Activated CD4-positive, alpha-beta T cell treated with anti-CD3 and anti-CD28 coated beads, Interleukin-2, amount 50 U/mL, for 48 hours (primary cell): ENCODE results near the gene ZFYVE21.

Experiments used
- DNase-seq, 2 experiments: peaks; one replicate each; pipeline ENCODE4 v3.0.0-alpha.2; 2020

The ZFYVE21 gene

DNA sequence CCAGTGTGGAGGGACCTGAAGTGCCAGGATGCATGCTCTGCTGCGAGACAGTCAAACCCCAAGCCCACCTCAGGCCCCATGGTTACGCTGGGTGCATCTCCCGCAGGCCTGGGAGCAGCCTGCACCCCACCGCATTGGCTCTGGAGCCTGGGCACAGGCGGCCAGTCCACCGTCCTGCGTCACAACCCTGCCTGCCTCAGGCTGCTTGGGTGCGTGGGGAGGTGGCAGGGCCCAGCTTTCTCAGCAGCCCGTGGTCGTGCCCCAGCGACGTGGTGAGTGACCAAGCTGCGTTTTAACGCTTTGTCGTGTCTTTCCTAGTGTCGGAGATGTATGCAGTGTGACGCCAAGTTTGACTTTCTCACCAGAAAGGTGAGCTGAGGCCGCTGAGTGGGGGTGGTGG lies 10.9 kb downstream of the ZFYVE21 start:
- DNase-seq, result no peak

GRCh38 chr14:103727313-103727980 lies 11.8 kb downstream of the ZFYVE21 start:
- no peak for DNase-seq

GRCh38 chr14:103728141-103728540 lies 12.5 kb downstream of the ZFYVE21 start:
- DNase-seq, result no peak

DNA sequence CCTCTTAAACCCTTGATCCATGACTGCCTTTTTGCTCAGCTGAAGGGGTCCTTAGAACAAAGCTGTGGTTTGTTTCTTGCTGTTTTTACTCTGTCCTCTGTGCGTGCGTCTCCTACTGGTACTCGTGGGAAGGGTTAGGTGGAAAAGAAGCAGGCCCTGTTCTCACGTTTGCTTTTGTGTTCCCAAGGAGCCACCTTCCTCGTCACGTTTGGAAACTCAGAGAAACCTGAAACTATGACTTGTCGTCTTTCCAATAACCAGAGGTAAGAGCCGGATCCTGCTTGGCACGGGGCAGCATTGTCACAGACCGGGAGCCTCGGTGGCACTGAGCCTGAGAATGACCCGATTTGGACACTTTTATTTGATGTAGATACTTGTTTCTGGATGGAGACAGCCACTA lies 13.1 kb downstream of the ZFYVE21 start:
- no peak for DNase-seq

DNA sequence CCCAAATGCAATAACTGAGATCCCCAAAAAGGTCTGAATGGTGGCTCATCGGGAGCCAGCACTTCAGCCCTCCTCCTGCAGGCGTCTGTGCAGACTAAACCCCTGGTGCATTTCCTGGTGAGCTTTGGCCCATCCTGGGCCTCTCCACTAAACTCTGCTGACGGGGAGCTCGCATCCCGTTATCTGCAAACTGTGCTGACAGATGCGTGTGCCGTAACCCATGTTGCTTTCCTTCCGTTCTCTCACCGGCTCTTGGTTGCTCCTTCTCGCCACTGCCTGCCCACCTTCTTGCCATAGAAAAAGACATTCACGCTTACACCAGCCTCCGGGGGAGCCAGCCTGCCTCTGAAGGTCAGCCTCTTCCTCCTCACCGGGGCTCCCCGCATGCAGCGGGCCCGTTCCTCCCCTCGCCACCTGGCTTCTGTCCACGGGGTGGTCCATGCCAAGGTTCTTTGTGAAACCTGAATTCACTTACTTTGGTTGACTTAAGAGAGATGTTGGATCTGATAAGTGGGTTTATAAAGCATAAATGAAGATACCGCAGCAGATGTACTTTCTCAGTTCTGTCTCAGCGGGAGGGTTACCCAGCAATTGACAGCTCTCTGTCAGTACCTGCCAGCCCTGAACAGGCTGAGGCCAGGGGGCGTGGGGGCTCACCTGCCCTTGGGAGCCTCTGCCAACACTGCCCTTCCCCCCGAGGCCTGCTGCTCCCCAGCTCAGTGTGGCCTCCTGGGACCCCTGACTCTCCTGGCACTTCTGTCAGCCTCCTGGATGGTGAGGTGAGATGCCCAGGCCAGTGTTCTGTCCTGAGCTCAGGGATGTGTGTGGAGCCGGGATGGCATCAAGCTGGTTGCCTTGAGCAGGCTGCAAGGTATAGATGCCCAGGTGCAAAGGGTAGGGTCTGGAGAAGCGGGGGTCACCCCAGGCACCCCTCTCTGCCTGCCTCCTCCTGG lies 14.2 kb downstream of the ZFYVE21 start:
- DNase-seq, result no peak

- no peak for DNase-seq
These were observed 15.0 kb downstream of the ZFYVE21 start for GRCh38 chr14:103730490-103731035.

DNA sequence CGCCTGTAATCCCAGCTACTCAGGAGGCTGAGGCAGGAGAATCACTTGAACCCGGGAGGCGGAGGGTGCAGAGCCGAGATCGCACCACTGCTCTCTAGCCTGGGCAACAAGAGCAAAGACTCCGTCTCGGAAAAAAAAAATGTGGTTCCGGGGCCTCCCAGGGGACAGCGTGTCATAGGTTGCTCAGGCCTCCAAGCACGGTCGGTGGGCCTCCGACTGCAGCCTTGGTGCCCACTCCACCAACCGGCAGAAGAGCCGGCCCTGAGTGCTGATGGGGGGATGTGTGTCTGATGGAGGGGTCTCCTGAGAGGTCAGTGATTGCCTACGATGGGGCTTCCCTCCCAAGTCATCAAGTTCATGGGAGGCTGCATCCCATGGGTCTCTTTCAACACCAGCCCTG lies 15.9 kb downstream of the ZFYVE21 start:
- no peak for DNase-seq

DNA sequence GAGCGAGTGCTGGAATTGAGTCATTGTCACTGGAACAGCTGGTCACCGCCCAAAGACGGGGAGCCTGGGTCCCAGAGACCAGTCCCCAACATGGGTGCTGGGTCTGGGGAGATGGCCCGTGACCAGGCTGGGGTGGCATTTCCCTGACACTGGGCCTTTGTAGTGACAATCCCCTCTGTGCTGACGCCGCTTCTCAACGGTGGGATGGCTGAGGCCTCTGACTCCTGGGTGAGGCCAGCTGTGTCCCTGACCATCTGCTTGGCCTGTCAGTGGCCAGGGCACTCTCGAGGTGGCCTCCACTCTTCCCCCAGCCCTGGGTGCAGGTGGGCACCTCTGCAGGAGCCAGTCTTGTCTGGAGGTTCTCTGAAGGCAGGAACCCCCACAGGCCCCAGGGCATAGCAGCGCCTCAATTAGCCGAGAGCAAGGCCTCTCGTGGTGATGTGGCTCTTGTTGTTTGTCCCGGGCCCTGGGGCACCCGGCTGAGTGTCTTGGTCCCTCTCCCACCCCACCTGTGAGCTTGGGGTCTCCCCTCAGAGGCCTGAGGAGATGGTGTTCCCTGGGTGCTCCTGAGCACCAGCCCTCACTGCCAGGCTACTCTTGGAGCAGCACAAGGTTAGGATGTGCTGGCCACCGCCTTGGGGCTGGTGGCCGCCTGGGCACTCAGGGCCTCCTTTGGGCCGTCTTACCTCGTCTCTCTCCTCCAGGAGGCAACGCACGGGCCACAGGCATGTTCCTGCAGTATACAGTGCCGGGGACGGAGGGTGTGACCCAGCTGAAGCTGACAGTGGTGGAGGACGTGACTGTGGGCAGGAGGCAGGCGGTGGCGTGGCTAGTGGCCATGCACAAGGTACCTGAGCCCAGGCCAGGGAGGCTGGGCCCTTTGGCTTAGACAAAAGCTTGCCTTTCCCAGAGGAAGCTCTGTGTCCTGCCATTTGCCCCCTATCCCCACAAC lies 16.6 kb downstream of the ZFYVE21 start:
- DNase-seq, result no peak

DNA sequence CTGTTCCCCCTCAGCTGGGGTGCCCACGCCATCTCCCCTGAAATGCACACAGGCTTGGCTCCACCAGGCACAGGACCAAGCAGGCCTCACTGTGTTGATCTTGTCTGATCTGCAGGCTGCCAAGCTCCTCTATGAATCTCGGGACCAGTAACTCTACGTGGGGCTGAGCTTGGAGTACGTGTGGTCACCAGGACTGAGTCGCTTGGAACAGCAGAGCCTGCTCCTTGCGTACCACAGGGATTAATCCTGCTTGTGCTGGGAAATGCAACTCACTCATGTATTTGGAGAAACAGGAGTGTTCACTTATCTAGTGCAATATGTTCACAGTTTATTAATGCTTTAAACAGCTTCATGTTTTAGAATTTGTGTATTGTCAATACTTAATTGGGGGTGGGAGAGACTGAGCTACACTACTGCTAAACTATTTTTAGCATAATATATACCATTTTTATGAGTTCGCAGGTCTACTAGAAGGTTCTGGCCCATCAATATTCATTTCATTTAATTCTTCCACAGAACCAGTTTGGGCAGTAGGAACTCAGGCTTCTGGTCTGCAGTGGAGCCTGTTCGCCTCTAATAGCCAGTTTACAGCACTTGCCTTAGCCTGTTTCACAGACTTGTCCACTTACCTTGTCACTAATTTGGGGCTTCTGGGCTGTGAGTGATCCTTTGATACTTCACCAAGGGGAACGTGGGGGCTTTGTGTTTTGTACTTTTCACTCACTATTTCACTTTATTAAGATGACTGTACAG lies 17.4 kb downstream of the ZFYVE21 start:
- no peak for DNase-seq

- no peak for DNase-seq
These were observed 18.0 kb downstream of the ZFYVE21 start for GRCh38 chr14:103733651-103734050.

GRCh38 chr14:103734081-103734888 lies 18.7 kb downstream of the ZFYVE21 start:
- DNase-seq, result no peak

DNA sequence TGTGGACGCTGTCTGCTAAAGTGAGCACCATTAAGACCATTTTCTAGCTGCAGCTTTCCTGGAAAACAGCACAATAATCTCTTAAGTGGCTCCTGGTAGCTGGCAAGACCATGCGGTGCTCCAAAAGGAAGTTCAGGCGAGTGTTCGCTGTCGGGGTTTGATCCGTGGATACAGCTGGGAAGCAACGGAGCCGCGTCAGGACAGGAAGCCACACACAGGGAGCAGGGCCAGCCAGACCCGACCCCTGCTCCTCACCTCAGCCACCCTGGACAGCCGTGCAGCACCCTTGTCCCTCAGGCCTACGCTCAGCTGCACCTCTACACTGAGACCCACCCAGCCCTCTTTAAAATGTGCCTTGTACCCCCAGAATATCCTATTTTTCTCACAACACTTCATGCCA lies 19.4 kb downstream of the ZFYVE21 start:
- DNase-seq, result no peak

DNA sequence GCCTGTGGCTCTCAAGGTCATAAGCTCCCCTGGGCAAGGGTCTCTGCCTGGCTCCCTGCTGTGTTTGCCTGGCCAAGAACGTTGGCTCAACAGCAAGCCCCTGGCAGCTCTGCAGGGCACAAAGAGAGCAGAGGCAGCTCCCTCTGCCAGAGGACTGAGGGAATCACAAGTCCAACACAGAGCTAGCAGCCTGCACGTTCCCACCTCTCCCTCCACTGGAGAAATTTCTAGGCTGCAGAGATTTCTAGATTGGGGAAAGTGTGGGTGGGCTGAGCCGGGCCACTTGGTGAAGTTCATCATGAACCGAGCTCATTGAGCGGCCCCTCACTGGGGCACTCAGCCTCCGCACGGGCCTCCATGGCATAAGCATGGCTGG lies 19.8 kb downstream of the ZFYVE21 start:
- no peak for DNase-seq

DNA sequence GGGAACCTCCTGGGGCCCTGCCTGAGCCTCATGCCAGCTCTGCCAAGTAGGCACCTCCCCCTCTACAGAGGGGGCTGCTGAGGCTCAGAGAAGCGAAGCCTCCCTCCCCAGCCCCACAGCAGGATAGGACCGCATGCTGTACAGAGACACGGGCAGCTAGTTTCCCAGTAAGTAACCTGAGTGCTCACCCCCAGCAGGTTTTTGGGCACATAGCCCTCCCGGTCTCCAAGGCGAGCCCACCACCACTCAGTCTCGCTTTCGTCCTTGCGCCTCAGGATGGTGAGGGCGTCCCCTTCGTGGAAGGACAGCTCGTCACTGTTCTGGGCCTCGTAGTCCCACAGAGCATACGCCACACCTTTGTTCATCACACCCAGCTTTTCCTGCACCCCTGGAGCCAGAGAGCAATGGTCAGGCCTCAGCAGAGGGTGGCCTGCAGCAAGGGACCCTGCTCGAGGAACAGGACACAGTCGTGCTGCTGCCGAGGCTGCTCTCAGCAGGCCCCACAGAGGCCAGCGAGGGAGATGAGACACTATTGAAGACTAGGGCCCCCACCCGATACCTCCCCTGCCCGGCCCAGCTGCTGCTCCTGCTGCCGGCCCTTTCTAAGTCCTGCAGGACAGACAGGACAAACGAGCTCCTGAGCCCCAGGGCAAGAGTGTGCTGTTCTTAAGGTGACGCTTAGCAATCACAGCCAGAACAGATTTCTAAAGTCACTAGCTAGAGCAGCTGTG lies 20.4 kb downstream of the ZFYVE21 start:
- DNase-seq, result no peak

DNA sequence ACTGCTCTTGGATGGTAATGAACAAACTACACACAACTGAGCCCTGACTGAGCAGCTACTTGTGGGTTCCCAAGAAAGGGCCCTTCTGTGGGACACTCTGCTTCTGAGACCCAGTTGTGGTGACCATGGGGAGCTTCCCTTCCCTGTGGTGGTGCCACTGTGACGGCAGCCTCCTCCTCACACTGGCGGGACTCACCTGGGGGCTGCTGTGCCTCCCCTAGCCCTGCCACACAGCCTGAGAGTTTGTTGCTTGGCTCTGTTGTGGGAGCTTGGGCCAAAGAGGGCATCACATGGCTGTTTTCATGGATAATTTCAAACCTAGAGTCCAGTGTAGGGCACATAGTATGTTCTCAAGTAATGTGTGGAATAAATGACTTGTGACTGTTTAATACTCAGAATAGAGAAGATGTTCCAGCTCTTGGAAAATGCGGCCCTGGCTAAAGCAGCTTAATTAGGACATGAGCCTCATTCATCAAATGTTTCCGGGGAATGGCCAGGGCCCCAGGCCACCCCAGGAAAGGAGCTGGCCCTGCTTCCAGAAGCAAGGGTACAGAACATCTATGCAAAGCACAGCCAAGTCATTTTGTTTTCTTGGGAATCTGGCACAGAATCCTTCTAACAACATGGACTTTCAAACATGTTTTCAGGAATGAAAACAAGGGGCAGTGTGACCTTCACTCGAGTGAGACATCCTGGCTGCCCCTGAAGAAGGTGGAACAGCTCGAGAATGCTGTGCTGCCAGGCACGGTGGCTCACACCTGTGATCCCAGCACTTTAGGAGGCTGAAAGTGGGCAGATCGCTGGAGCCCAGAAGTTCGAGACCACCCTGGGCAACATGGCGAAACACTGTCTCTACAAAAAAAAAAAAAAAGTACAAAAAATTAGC lies 21.2 kb downstream of the ZFYVE21 start:
- DNase-seq, result no peak

DNA sequence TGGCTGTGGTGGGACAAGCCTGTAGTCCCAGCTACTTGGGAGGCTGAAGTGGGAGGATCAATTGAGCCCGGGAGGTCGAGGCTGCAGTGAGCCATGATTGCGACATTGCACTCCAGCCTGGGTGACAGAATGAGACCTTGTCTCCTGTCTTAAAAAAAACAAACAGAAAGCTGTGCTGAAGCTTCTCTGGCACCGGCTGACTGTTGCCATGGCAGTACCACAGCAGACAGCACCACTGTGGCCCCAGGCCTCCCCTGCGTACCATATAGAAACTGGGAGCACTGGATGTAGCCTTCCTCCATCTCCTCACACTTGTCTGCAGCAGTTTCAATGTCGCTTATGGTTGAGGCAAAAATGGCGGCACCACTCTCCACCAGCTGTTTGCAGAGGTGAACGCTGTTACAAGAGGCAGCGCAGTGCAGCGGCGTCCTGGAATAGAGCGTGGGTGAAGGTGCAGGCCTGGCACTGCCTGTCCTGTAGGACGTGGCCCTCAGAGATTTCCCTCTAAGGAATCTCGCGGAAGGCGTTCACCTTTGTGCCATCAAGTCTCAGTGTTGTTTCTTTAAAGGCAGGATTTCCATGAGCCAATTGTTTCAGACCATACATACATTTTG lies 21.9 kb downstream of the ZFYVE21 start:
- no peak for DNase-seq

GRCh38 chr14:103738166-103738565 lies 22.6 kb downstream of the ZFYVE21 start:
- DNase-seq, result no peak

DNA sequence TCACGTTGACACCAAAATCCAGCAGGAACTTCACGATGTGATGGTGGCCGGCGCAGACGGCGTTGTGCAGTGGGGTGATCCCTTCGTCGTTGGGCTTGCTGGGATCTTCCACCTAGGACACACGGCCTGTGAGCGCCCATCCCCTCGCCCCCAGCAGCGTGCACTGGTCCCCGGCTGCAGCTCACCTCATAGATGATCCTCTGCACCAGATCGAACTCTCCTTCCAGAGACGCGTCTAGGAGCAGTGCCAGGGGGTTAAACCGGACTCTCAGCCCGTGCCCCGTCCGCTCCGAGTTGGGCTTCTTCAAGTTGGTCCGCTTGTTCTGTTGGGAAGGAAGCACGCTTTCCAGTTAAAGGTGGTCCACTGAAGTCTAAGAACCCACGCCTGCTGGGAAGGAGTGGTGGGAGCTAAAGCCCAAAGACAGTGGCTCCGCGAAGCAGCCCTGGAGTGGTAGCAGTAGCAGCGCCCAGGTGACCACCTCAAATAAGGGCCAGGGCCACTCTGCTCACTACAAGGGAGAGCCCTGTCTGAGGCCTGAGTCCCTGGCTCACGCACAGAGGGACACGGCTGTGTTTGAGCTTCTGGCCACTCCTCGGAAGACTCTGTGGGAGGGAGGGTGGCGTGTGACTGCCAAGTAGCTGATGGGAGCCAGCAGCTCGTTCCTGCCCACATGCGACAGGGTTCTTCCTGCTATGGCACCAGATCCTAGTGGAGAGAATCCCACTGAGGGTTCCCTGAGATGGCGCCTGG lies 23.3 kb downstream of the ZFYVE21 start:
- no peak for DNase-seq
